Lung (tissue), 12 donors: ENCODE data around the gene PON3. TPM values are rescaled to one million over a fixed set of nuclear protein-coding genes. Genes with fewer than 3 reads are reported as not detected.

Source experiments
- ATAC-seq: fragments of 200-7000 bp; cut with Tn5 transposase; one replicate; pipeline ENCODE4 v1.9.1; 2020; ENCODE audit warnings: moderate number of reproducible peaks; ENCODE audit not compliant: insufficient read depth, low FRiP score
- DNase-seq, 3 donors: peaks; one replicate each; pipeline ENCODE4 v3.0.0-alpha.2; 2013 to 2017
- H3K27ac ChIP-seq, 2 donors: one replicate each; pipeline ENCODE4 v1.5.1; 2013; ENCODE audit warnings: mild to moderate bottlenecking in 2 of 2, moderate library complexity in 2 of 2, control low read depth in 1 of 2, inconsistent platforms in 1 of 2, low read depth in 1 of 2, low read length in 1 of 2
- H3K27me3 ChIP-seq, 3 donors: one replicate each; pipeline ENCODE4 v1.5.1; 2013; ENCODE audit warnings: low read length in 2 of 3; ENCODE audit not compliant: control insufficient read depth in 3 of 3, insufficient read depth in 3 of 3
- H3K36me3 ChIP-seq, 4 donors: one replicate each; pipeline ENCODE4 v1.5.1; 2013; ENCODE audit warnings: low read length in 4 of 4, mild to moderate bottlenecking in 1 of 4, moderate library complexity in 1 of 4; ENCODE audit not compliant: control insufficient read depth in 4 of 4, insufficient read depth in 4 of 4
- H3K4me1 ChIP-seq, 5 donors: one replicate each; pipeline ENCODE4 v1.5.1; 2013; ENCODE audit warnings: low read length in 5 of 5, mild to moderate bottlenecking in 2 of 5, moderate library complexity in 1 of 5; ENCODE audit not compliant: control insufficient read depth in 5 of 5, insufficient read depth in 5 of 5
- H3K4me3 ChIP-seq: one replicate; pipeline ENCODE4 v1.5.1; 2013; ENCODE audit warnings: mild to moderate bottlenecking, control low read depth, moderate library complexity
- H3K9ac ChIP-seq, 2 donors: one replicate each; pipeline ENCODE4 v1.5.1; 2013; ENCODE audit warnings: low read length in 2 of 2, control low read depth in 1 of 2; ENCODE audit not compliant: insufficient read depth in 1 of 2
- H3K9me3 ChIP-seq, 4 donors: one replicate each; pipeline ENCODE4 v1.5.1; 2013; ENCODE audit warnings: low read length in 3 of 4, mild to moderate bottlenecking in 1 of 4, moderate library complexity in 1 of 4; ENCODE audit not compliant: control insufficient read depth in 4 of 4, insufficient read depth in 3 of 4
- CTCF ChIP-seq: IDR thresholded peaks from 2 replicates; pipeline ENCODE4 v1.5.1; 2012; ENCODE audit warnings: mild to moderate bottlenecking; ENCODE audit errors: control extremely low read depth, extremely low read depth
- WGBS, 2 donors: extraction: QIAGEN DNeasy Blood & Tissue Kit; methylation state at CpG; one replicate each; pipeline ENCODE4 v1.1.7; 2013; 5-methylcytosine and 5-hydroxymethylcytosine counted together
- polyA plus RNA-seq, 2 donors: library from polyadenylated mRNA; stranded (reverse); fragments of 200-250 nt; gene quantifications; one replicate each; pipeline ENCODE4 v1.2.1, GENCODE V29; 2013
- total RNA-seq, 2 donors: library from RNA; depleted of rRNA in 1 of 2; stranded (reverse); fragments of >200 nt in 1 of 2; gene quantifications; one replicate each; pipeline ENCODE4 v1.2.1, GENCODE V29; 2014 to 2021
- donor health status: control.
- donor health status: control.
- donor health status: Bipolar disorder and iron deficiency.
- donor health status: healthy.
- donor health status: DM: yes; HTN: yes; CAD: no.

The PON3 gene
- total and polyA plus RNA-seq, 4 donors: 13.2 to 28.0 (median 22.5) TPM

- no peaks in the 10 kb centered on the region for H3K9me3 ChIP-seq
- H3K9ac ChIP-seq: no peak overlapping the region
- H3K27me3 ChIP-seq: no peaks in the 10 kb centered on the region
- H3K4me1 ChIP-seq: peaks cover 0 to 1% (median 0%) of the 10 kb centered on the region in 5 donors
- no peak for DNase-seq
- no peak for ATAC-seq
- H3K4me3 ChIP-seq: no peak overlapping the region
- H3K27ac ChIP-seq: no peak overlapping the region
- H3K36me3 ChIP-seq: peaks cover 0 to 2% (median 0%) of the 10 kb centered on the region in 4 donors
- WGBS, 2 donors: 93 to 94% methylated on average over 18 of the region's 18 CpGs
- TF ChIP-seq CTCF: no peak
Observed at GRCh38 chr7:95376632-95377400, 19.4 kb downstream of the PON3 start.

DNA sequence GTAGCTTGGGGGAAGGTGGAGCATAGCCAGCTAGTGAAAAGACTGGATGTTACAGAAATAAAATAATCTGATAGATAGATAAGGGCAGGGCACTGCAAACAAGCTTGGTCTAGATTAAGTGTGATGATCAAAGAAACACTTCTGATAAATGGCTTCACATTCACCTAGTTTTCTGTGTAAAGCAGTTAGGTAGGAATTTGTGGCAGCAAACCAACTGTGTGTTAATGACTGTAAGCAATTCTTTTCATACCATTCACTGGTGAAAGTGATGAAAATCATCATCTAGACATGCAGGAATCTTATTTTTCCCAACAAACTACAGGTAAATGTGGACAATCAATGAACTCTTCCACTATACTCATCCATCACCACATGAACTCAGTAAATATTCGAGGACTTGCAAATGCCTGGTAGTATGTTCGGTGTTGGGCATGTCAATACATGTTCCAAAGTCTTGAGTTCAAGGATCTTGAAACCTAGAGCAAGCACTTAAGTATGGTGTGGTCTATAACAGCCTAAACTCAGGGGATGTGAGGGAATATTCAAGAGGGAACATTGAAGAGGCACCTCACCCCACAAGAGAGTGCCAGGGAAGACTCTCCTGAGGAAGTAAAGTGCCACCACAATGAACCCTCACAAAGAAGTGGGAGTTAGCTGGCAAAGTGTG, 20.5 kb downstream of the PON3 start:
- no peak overlapping the region for H3K4me3 ChIP-seq
- peaks cover 0 to 1% (median 0%) of the 10 kb centered on the region in 5 donors for H3K4me1 ChIP-seq
- H3K27me3 ChIP-seq: no peaks in the 10 kb centered on the region
- 69 to 90% methylated on average over 2 of the region's 2 CpGs for WGBS, 2 donors
- no peak overlapping the region for H3K9ac ChIP-seq
- ATAC-seq (no peak), DNase-seq (peak in 1 of 3 donors; percentile 39)
- H3K9me3 ChIP-seq: no peaks in the 10 kb centered on the region
- peaks cover 0 to 2% (median 0%) of the 10 kb centered on the region in 4 donors for H3K36me3 ChIP-seq
- no peak for TF ChIP-seq CTCF
- H3K27ac ChIP-seq: no peak overlapping the region

DNA sequence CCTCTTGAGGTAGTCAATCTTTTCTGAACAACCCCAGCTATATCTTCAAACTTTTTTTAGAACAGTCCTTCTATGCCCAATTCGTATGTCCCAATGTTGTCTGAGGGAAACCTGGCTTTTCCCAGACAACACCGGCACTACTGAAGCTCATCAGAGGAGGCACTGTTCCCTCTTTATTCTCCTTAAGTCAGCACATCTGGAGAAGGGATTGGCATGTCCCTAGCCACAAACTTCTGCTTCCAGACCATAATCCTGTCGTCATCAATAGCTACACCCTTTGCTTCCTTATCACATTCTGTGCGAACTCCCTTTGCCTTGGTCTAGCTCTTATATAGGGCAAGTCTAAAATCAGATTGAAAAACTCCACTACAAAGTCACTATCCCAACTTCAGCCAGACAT, 22.9 kb downstream of the PON3 start:
- H3K4me3 ChIP-seq: no peak overlapping the region
- H3K27ac ChIP-seq: no peak overlapping the region
- TF ChIP-seq CTCF: no peak
- DNase-seq (no peak), ATAC-seq (no peak)
- no peak overlapping the region for H3K9ac ChIP-seq
- peaks cover 0 to 1% (median 0%) of the 10 kb centered on the region in 5 donors for H3K4me1 ChIP-seq
- WGBS, 2 donors: 87 to 94% methylated on average over 4 of the region's 4 CpGs
- H3K36me3 ChIP-seq: peaks cover 0 to 2% (median 0%) of the 10 kb centered on the region in 4 donors
- no peaks in the 10 kb centered on the region for H3K27me3 ChIP-seq
- no peaks in the 10 kb centered on the region for H3K9me3 ChIP-seq
